SHP77 (cell line): ENCODE data around the gene RMI2.

Experiments used
- DNase-seq, 2 experiments: peaks; one replicate each; lab custom pipeline; 2025; lab: John Stamatoyannopoulos, UW

RMI2 gene

GRCh38 chr16:11384184-11384955, 39.1 kb downstream of the RMI2 start:
- DNase-seq: no peak

DNA sequence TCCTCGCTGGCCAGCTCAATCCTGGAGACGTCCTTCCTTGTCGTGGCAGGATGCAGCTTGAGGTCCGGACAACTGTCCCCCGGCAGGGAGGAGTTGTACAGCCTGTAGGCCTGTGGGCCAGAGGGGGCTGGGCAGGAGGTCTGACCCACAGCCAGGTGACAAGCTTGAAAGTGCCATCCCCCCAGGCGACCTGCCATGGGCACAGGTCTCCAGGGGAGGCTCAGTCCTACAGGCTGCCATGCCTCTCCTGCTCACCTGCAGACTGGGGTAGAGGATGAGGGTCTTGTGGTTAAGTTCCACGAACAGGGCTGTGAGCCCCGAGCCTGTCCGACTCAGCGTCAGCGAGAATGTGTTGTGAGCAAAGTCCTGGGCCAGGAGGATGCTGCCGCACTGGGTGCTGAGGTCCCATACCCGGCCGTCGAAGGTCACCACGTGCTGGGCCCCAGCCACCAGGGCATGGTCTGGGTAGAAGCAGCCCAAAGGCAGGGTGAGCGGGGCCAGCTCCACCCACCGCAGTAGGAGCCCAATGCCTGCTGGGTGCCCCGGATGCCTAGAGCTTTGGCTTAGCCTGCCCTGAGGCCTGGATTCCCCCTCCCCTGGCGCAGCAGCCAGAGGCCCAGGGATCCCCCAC, 39.8 kb downstream of the RMI2 start:
- no peak for DNase-seq

DNA sequence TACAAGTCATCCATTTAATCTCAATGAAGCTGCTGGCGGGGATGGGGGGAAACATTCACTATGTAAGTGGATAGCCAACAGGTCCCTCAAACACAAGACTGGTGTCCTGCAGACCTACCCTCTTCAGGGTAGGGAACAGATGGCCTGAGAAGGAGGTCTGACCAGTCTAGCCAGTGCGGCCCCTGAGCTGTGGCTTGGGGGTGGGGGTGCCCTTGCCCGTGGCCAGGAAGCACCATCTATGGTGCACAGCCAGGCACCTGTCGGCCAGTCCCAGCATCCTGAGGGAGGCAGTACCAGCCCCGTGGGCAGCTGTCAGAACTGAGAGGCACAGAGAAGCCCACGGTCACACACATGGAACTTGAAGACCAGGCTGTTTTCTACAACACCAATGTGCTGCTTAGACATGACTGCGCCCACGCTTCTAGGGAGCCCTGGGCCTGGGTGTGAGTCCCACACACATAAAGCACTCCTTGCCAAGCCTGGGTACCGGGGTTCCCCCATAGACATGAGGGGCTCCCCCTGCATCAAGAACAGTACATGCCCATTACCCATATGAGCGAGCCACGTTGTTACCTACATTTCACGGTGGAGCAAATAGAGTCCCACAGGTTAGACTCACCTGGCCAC, 40.9 kb downstream of the RMI2 start:
- no peak for DNase-seq

DNA sequence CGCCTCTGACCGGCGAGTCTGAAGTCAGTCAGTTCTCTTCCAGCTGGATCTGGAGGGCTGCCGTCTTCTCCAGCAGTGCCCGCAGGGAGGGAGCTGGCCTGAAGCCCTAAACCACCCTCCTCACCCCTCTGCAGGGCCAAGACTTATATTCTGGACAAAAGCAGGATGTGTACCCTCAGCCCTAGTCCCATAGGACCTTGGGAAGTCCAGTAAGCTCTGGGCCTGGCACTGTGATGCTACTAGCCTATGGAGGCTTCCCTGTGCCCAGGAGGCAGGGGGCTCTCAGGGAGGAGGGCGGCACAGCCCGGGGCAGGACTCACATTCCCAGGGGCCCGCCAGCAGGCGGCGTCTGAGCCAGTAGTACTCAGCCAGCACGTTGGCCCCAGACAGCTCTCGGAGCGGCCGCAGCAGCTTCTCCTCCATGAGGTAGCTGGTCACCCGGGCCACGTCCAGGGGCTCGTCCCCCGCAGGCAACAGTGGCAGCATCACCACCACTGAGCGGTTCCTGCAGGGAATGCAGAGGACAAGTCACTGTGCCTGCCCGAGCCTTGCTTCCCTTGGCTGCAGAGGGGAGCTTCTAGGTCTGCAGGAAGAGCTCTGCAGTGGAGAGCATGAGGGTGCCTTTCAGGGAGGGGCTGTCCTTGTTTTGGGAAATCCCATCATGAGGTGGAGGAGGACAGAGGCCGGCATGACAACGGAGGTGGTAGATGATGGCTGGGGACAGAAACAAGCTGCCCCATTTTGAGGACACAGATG, 41.7 kb downstream of the RMI2 start:
- DNase-seq: peak; percentile 19 to 34

- no peak for DNase-seq
Measured at GRCh38 chr16:11389083-11389482, 43.8 kb downstream of the RMI2 start.

DNA sequence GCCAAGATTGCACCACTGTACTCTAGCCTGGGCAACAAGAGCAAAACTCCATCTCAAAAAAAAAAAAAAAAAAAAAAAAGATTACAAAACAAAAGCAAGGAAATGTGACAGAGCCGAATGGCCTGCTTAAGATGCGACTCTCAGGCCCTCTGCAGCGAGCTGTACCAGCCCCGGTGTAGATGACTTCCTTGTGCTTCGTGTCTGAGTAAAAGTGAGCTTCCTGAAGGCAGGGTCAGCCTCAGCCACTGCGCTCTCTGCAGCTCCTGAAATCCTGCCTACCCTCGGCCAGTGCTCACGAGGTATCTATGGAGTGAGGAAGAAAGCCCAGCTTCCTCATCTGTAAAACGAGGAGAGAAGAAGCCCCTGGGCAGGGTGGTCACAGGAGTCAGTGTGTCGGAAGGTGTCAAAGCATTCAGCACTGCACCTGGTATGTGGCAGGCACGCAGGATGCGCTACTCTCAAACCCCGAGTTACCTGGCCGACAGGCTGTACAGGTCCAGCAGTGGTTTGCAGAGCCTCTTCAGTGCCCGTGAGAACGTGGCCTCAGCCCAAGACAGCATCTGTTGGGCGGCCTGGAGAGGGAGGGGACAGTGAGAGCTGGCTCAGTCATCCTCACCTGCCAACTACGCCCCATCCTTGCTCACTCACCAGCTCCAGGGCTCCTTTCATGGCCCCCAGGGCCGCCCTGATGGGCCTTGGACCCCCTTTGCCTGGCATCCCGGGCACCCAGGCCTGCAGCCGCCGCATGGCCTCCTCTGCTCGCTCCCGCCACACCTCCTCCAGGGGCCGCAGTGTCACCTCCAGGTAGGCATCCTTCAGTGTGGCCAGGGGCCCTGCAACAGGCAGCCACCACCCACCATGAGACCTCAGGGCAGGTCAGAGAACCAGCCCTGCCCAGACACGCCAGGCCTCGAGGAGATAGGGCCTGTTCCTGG, 44.6 kb downstream of the RMI2 start:
- DNase-seq: no peak

DNA sequence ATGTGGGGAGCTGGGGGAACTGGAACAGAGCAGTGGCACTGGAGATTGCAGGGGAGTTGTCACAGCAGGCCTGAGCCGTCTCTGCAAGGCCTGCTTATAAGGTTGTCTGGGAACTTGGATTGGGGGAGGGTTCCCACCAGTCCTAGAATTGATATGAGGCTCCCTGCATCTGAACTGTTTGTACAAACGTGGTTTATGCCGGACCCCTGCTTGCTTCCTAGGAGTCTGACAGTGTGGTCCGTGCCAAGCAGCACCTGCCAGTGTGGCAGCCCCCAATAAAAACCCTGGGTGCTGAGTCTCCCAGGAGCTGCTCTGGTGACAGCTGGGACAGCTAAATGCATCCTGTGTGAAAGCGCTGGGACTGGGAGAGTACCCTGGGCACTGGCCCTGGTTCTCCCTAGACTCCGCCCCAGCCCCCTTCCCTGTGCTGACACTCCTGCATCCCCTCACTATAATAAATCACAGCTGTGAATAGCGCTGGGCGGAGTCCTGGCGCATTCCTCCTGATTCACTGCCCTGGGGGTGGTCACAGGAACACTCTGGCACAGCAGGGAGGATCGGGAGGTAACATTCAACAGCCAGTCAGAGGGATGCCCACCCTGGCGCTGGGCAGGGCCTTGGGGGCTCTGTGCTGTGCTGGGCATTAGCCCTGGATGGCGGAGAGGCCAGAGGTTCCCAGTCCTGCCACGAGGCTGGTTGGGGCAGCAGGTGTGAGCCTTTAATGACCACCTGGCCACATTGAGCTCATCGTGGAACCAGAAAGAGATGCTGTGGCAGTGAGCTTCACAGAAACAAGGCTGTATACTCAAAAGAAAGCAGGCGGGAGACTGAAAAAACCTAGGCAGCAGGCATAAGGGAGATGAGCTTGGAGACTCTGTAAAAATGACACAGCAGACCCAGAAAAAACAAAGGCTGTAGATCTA, 45.6 kb downstream of the RMI2 start:
- DNase-seq: no peak

DNA sequence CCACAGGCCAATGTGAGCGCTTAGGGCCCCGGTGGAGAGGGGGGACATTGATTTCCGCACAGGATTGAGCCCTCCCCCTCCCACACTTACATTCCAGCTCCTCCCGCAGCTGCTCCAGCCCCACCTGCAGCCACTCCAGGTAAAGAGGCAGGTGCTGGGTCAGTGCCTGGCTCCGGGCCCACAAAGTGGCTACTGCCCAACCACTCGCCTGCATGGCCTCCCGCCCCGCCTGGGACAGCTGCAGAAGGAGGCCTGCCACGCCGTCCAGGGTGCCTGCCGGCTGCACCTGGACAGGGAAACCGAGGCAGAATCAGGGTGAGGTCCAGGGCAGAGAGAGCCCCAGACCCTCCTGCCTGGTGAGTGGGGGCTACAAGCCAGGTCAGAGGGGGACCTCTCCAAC, 46.3 kb downstream of the RMI2 start:
- peak; percentile 56 to 66 for DNase-seq

DNA sequence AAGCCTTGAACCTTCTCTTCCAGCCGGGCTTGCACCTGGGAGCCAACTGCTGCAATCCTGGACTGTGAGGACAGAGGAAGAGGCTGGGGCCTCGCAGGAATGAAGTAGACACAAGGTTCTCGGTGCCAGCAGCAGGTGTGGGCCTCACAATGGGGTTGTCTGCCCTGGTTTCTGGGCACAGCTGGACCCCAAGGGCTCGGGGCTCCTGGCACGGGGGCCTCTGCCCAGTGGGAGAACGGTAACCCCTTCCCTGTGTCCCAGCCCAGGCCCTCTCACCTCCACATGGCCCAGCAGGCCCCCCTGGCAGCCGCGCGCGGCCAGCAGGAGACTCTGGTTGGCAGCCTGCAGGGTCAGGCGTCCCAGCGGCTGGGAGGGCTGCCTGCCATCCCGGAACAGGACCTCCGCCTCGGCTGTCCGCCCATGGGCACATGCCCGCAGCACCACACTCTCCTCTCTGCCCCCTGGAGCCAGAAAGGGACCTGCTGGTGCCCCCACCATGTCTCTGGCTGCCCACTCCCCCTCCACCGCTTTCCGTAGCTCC, 46.9 kb downstream of the RMI2 start:
- peak in 1 of 2 experiments; percentile 10 for DNase-seq

DNA sequence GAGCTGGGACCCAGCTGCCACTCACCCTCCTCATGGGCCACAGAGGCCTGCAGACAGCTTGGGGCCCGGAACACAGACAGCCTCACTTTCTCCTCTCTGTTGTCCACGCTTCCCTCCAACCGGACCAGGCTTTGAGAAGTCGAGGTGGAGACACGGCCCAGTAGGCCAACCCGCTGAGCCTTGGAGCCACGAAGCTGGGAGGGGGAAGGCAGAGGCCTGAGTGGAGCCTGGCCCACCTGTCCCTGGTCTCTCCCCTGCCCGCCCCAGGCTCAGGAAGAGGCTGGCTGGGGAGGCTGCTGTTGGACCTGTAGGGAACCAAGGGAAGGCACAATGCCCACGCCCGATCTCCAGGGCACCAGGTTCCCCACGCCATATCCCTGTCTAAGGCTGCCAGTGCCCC, 48.1 kb downstream of the RMI2 start:
- no peak for DNase-seq

DNA sequence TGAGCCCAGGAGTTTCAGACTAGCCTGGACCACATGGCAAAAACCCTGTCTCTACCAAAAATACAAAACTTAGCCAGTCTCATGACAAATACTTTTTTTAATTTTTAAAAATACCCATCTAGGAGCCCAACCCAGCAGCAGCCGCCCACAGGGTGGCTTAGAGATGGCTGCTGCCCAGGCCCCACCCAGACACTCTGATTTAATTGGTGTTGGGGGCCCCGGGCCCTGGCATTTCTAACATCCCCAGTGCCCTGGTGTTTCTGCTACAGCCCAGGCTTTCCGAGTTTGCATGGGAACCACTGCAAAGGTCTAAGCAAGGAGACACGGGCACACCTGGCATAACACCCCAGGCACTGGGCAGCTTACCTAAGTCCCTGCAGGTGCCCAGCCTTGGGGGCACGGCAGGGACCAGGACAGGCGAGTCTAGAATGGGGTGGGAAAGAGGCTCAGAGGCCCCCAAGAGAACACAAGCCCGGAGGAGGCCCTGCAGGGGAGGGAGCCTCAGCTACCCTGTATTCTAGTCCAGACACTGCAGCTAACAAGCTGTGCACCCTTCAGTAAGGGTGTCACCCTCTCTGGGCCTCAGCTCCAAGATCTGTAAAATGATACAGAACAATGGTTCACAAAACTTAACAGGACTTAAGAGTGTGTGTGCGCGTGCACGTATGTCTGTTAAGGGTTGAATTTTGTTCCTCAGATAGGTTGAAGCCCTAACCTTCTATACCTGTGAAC, 48.8 kb downstream of the RMI2 start:
- no peak for DNase-seq

DNA sequence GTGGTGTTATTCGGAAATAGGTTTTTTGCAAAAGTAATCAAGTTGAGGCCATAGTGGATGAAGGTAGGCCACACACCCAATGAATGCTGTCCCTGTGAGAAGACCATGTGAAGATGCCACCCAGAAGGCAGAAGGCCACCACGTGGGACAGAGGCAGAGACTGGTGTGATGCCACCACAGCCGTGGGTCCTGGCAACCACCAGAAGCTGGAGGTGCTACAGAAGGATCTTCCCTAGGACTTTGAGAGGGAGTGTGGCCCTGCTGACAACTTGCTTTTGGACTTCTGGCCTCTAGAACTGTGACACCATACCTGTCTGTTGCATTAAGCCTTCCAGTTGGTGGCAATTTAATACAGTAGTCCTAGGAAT, 49.3 kb downstream of the RMI2 start:
- DNase-seq: no peak

DNA sequence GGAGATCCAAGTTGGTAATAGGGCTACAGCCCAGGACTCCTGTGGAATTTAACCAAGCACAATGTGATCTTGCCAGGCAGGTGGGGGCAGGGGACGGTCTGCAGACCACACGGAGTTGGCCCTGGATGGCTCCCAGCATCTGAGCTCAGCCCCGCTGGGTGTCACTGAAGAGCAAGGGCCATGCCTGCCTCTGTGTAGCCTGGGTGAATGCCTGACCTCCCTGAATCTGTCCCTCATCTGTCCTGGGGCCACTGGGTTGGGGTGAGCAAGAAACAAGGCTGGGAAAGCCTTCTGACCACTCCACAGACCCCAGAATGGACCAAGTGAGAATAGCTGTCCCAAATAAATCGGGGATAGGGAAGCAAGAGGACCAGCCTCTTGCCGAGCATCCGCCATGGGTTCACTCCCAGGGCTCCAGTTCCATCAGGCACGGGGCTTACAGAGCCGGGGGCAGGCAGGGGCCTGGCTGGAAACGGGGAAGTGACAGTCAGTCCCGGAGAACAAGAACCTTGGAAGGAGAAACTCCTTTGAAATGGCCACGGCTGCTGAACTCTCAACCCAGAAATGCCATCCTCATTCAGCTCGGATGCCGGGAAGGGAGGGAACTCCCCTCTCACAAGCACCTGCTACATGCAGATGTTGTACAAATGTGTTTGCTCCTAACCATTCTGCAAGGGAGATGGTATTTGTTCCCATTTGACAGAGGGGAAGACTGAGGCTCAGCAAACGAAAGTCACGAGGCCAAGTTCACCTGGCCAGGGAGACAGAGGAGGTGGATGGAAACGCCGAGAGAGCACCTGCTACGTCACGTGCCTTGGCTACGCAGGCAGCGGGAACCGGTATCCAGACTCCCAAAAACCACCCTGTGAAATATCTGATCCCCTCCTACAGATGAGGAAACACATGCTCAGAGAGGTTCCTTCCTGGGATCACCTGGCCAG, 50.0 kb downstream of the RMI2 start:
- DNase-seq: peak in 1 of 2 experiments; percentile 10

DNA sequence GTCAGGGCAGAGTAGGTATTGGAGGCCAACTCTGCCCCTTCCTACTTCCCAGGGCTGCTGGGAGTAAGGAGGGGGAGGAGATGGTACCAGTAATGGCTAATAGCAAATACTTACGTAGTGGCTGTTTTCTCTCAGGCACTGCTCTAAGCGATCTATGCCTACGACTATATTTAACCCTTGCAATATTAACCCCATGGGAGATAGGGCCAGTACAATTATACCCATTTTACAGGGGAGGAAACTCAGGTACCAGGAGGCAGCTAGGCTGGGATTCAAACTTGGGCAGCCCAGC, 50.6 kb downstream of the RMI2 start:
- no peak for DNase-seq

DNA sequence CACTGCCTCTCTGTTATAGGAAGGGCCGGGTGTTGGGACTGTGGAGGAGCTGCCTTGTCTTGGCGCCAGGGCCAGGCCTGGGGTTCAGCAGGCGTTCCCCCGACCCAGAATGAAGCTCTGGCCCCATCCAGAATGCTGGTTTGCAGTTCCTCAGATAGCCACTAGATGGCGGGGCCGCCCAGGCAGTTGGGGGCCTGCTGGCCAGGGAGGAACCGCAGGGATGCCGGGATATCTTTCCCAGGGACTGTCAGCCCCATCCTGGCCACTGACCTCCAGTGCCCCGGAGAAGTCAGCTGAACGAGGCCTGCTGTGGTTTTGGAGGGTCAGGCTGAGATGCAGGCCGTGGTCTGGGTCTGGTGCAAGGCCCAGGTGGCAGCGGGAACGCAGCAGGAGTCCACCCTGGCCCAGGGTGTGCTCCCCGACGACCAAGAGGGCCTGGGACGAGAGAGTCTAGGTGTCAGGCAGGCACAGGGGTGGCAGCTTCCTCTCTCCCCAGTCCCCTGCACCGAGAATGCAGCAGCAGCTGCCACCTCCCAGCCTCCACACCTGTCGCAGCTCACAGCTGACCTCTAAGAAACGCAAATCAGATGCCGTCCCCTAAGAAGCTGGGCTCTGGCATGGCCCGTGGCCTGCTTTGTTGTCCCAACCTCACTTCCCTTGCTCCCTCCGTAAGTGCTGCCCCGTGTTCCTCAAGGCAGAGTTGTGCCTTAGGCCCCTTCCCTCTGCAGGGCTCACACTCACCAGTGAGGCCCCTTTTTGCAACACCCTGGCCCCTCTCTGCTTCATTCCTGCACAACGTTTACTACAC, 51.2 kb downstream of the RMI2 start:
- DNase-seq: peak; percentile 61 to 63

DNA sequence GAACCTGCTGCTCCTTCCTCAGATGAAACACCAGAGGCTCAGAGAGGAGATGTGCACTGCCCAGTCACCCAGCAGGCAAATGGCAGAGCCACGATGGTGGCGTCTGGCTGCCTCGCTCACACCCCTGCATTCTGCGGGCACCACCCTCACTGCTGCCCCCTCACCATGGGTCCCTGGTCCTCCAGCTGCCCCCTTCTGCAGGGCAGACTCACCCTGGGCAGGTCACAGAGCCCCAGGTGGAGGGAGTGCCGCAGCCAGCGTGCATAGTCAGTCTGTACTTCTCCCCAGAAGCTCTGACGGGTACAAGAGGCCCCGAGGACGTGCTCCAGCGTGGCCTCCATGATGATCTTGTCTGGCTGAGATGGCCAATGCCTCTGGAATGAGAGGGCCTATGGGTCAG, 52.9 kb downstream of the RMI2 start:
- DNase-seq: no peak

GRCh38 chr16:11398851-11399250, 53.6 kb downstream of the RMI2 start:
- DNase-seq: no peak
